Activated CD8-positive, alpha-beta memory T cell treated with anti-CD3 and anti-CD28 coated beads for 48 hours (primary cell): Measurements from ENCODE around the gene CADM4.
"Not testable (repeated sequence)": the region's sequence is repeated elsewhere in the genome, so short reads cannot be mapped to it uniquely, and the experiment has no call there.

Experiments used
- DNase-seq, 3 experiments: peaks; one replicate each; pipeline ENCODE4 v3.0.0-alpha.2; 2020; ENCODE audit warnings: low read depth in 2 of 3, low spot score in 2 of 3

Gene CADM4

GRCh38 chr19:43664018-43664417 is 24.4 kb upstream of the CADM4 start:
- DNase-seq = no peak

GRCh38 chr19:43662487-43662886 is 22.8 kb upstream of the CADM4 start:
- no peak for DNase-seq

GRCh38 chr19:43660971-43661360 is 21.3 kb upstream of the CADM4 start:
- no peak for DNase-seq

- DNase-seq = no peak
Measured at GRCh38 chr19:43660301-43660970, 20.8 kb upstream of the CADM4 start.

- no peak for DNase-seq
Measured at GRCh38 chr19:43658494-43658893, 18.8 kb upstream of the CADM4 start.

- no peak for DNase-seq
Measured at GRCh38 chr19:43658001-43658400, 18.4 kb upstream of the CADM4 start.

GRCh38 chr19:43656436-43656835 is 16.8 kb upstream of the CADM4 start:
- DNase-seq = no peak

- DNase-seq = no peak
Measured at GRCh38 chr19:43652546-43652874, 12.9 kb upstream of the CADM4 start.

GRCh38 chr19:43651758-43652545 is 12.3 kb upstream of the CADM4 start:
- DNase-seq = no peak

- not testable (repeated sequence) for DNase-seq
Measured at GRCh38 chr19:43650276-43650675, 10.6 kb upstream of the CADM4 start.

- no peak for DNase-seq
Measured at GRCh38 chr19:43649514-43649913, 9.9 kb upstream of the CADM4 start.

GRCh38 chr19:43648633-43649032 is 9.0 kb upstream of the CADM4 start:
- DNase-seq = no peak

GRCh38 chr19:43644181-43644580 is 4.5 kb upstream of the CADM4 start:
- DNase-seq = no peak

- DNase-seq = no peak
Measured at GRCh38 chr19:43643326-43643725, 3.7 kb upstream of the CADM4 start.

GRCh38 chr19:43642531-43642930 is 2.9 kb upstream of the CADM4 start:
- DNase-seq = no peak

GRCh38 chr19:43641333-43641732 is 1.7 kb upstream of the CADM4 start:
- no peak for DNase-seq

GRCh38 chr19:43640424-43640757 is 741 bp upstream of the CADM4 start:
- no peak for DNase-seq

GRCh38 chr19:43638995-43639518 is 593 bp downstream of the CADM4 start:
- DNase-seq = no peak

GRCh38 chr19:43638214-43638994 is 1.2 kb downstream of the CADM4 start:
- DNase-seq = no peak

- no peak for DNase-seq
Measured at GRCh38 chr19:43636121-43636683, 3.4 kb downstream of the CADM4 start.

- DNase-seq = not testable (repeated sequence)
Measured at GRCh38 chr19:43635561-43635940, 4.1 kb downstream of the CADM4 start.
